Heart left ventricle (tissue), 16 donors: ENCODE data around the gene EBLN2. TPM values are rescaled to one million over a fixed set of nuclear protein-coding genes. Genes with fewer than 3 reads are reported as not detected.

ENCODE experiments used
- ATAC-seq, 4 donors: fragments of 200-7000 bp; cut with Tn5 transposase; one replicate each; pipeline ENCODE4 v1.9.1; 2020 to 2022; ENCODE audit warnings: moderate library complexity in 4 of 4, mild to moderate bottlenecking in 3 of 4, moderate number of reproducible peaks in 1 of 4
- DNase-seq, 5 donors: peaks; one replicate each; pipeline ENCODE4 v3.0.0-alpha.2; 2020
- H3K27ac ChIP-seq, 12 donors: fragments of 200-600 bp; sonication (generic) in 4 of 12; one replicate each; pipeline versions ENCODE4 v1.5.0 to v1.8.0; 2016 to 2022; ENCODE audit warnings: mild to moderate bottlenecking in 2 of 12
- H3K27me3 ChIP-seq, 9 donors: fragments of 200-600 bp; sonication (generic) in 2 of 9; one replicate each; pipeline versions ENCODE4 v1.5.1 to v1.8.0; 2016 to 2022; ENCODE audit warnings: mild to moderate bottlenecking in 3 of 9
- H3K36me3 ChIP-seq, 9 donors: fragments of 200-600 bp; sonication (generic) in 2 of 9; one replicate each; pipeline versions ENCODE4 v1.5.0 to v1.8.0; 2018 to 2022; ENCODE audit warnings: mild to moderate bottlenecking in 2 of 9
- H3K4me1 ChIP-seq, 12 donors: fragments of 200-600 bp; sonication (generic) in 4 of 12; one replicate each; pipeline versions ENCODE4 v1.5.0 to v1.8.0; 2016 to 2022; ENCODE audit warnings: mild to moderate bottlenecking in 3 of 12
- H3K4me3 ChIP-seq, 12 donors: fragments of 200-600 bp; sonication (generic) in 4 of 12; one replicate each; pipeline versions ENCODE4 v1.5.0 to v1.8.0; 2017 to 2022; ENCODE audit warnings: mild to moderate bottlenecking in 9 of 12, moderate library complexity in 4 of 12
- H3K9me3 ChIP-seq, 12 donors: fragments of 200-600 bp; sonication (generic) in 4 of 12; one replicate each; pipeline versions ENCODE4 v1.5.0 to v1.8.0; 2016 to 2022; ENCODE audit warnings: mild to moderate bottlenecking in 1 of 12
- CTCF ChIP-seq, 12 donors: fragments of 200-600 bp; sonication (generic) in 4 of 12; IDR thresholded peaks; one replicate each; pipeline versions ENCODE4 v1.5.0 to v1.8.0; 2018 to 2022; ENCODE audit warnings: antibody characterized with exemption in 12 of 12, mild to moderate bottlenecking in 5 of 12
- POLR2A ChIP-seq, 2 donors: fragments of 450-650 bp; IDR thresholded peaks; one replicate each; pipeline ENCODE4 v1.6.1; 2017; ENCODE audit warnings: antibody characterized with exemption in 2 of 2, mild to moderate bottlenecking in 2 of 2, moderate library complexity in 2 of 2
- WGBS, 4 donors: extraction: QIAGEN DNeasy Blood & Tissue Kit in 2 of 4; methylation state at CpG; one replicate each; pipeline versions ENCODE4 v1.1.5 to v1.1.7; 2013 to 2018; 5-methylcytosine and 5-hydroxymethylcytosine counted together
- intact Hi-C, 10 donors: fragments of 100-400 bp; cut with DNase I; formaldehyde crosslinking; loops; one replicate each; pipeline versions ENCODE4 v1.11.1 to v1.14.2; 2022
- polyA plus RNA-seq, 2 donors: library from polyadenylated mRNA; stranded (reverse); fragments of 200-250 nt; gene quantifications; one replicate each; pipeline ENCODE4 v1.2.3, GENCODE V29; 2013
- total RNA-seq, 9 donors: library from RNA; depleted of rRNA in 2 of 9; stranded (reverse); fragments of >200 nt in 2 of 9; fragmentation: NEBNext Ultra II Directional in 3 of 9; extraction: Animal tissue kit (Norgen Biotek cat#: 25700) in 3 of 9; gene quantifications; one replicate each; pipeline versions ENCODE4 v1.1.0 to v1.2.4, GENCODE V29; 2016 to 2023
- donor health status: ischemic (EF 13 %, LVEDD 7.1; RV severe dilation, severe dysfunction).
- donor health status: healthy with polysubstance abuse.
- donor health status: DM: no; HTN: yes; CAD: no.
- donor health status: DM: no; HTN: no; CAD: no.
- donor health status: ischemic (EF 25% LVEDD 6.9; RV normal size, moderate dysfunction).
- donor health status: ischemic (EF 25% LVEDD 5.7; RV mildly dilated, moderate dysfunction).
- donor health status: healthy.
- donor health status: DM: yes; HTN: yes; CAD: no.
- donor health status: ischemic (EF 35%, LVEDD 5.7; RV mildly dilated, moderate dysfunction).
- donor health status: nonischemic (EF 11% LVEDD 7.7; RV severe dilation, severe dysfunction).
- donor health status: DM: yes; HTN: yes; CAD: no.
- donor health status: PGD.
- donor health status: ischemic (EF 29% LVEDD 5.4; RV normal size, mild dysfunction).
- donor health status: nonischemic (EF 23%, LVEDD 6.1; RV moderate dilation, normal function).

EBLN2 gene
- total and polyA plus RNA-seq, 11 donors, result 0.24 to 2.5 (median 1.1) TPM

DNA sequence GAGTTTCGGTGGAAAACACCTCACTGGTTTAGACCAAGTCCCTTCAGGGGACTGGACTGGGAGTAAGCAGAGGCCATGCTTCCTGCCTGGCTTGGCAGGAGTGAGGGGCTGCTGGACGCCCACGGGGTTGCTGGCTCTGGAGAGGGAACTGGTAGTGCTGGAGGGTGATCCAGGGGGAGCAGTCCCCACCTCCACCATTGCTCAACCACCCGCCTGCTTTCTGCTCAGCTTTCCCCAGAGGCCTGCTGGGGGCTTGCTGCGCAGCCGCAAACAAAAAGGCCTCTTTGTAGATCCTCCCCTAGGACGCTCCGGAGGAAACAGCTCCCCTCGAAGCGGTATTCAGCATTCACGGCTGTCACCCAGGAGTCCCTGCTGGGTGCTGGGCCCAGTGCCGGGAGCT, 33.5 kb downstream of the EBLN2 start:
- DNase-seq (no peak), ATAC-seq (peak in 2 of 4 donors; percentile 25 to 29)
- intact Hi-C loops, result loop anchor here in 1 of 10 donors (10.0 kb wide), 1 partner anchor 1220 kb away; no protein-coding TSS in a partner anchor
- no peaks in the 10 kb centered on the region for H3K36me3 ChIP-seq
- H3K4me1 ChIP-seq, result peaks cover 0 to 15% (median 0%) of the 10 kb centered on the region in 12 donors
- 52 to 68% (median 59%) methylated on average over 8 to 12 of the region's 12 CpGs for whole genome bisulfite sequencing, 4 donors
- no peak for TF ChIP-seq CTCF (IDR thresholded peaks at IDR 0.05)
- TF ChIP-seq POLR2A (IDR thresholded peaks at IDR 0.05), result no peak
- peaks cover 0 to 5% (median 0%) of the 10 kb centered on the region in 12 donors for H3K9me3 ChIP-seq
- no peak overlapping the region for H3K27ac ChIP-seq
- no peak overlapping the region for H3K4me3 ChIP-seq
- no peaks in the 10 kb centered on the region for H3K27me3 ChIP-seq

- no peak for ATAC-seq
- Histone ChIP-seq H3K36me3 (no peaks in the 10 kb centered on the region), H3K27ac (no peak overlapping the region), H3K27me3 (no peaks in the 10 kb centered on the region), H3K4me3 (no peak overlapping the region), H3K4me1 (peaks cover 0 to 15% (median 2%) of the 10 kb centered on the region in 12 donors), H3K9me3 (peaks cover 0 to 5% (median 0%) of the 10 kb centered on the region in 12 donors)
- DNase-seq, result no peak
- 75 to 89% (median 80%) methylated on average over 2 of the region's 2 CpGs for WGBS, 4 donors
- intact Hi-C loops, result loop anchor here in 1 of 10 donors (10.0 kb wide), 1 partner anchor 1221 kb away; no protein-coding TSS in a partner anchor
- TF ChIP-seq CTCF (IDR thresholded peaks at IDR 0.05) (no peak), POLR2A (IDR thresholded peaks at IDR 0.05) (no peak)
Measured at GRCh38 chr3:73096169-73096568, 34.7 kb downstream of the EBLN2 start.

GRCh38 chr3:73098026-73098425, 36.6 kb downstream of the EBLN2 start:
- no peaks in the 10 kb centered on the region for H3K36me3 ChIP-seq
- H3K27ac ChIP-seq, result no peak overlapping the region
- WGBS, 4 donors, result 80 to 100% (median 92%) methylated on average over 1 to 2 of the region's 2 CpGs
- peaks cover 0 to 15% (median 3%) of the 10 kb centered on the region in 12 donors for H3K4me1 ChIP-seq
- DNase-seq (no peak), ATAC-seq (no peak)
- TF ChIP-seq POLR2A (IDR thresholded peaks at IDR 0.05), result no peak
- no peak for TF ChIP-seq CTCF (IDR thresholded peaks at IDR 0.05)
- H3K4me3 ChIP-seq, result no peak overlapping the region
- H3K9me3 ChIP-seq, result peaks cover 0 to 5% (median 0%) of the 10 kb centered on the region in 12 donors
- intact Hi-C loops, result loop anchor here in 1 of 10 donors (10.0 kb wide), 1 partner anchor 1223 kb away; no protein-coding TSS in a partner anchor
- no peaks in the 10 kb centered on the region for H3K27me3 ChIP-seq

GRCh38 chr3:73098873-73099272, 37.4 kb downstream of the EBLN2 start:
- peaks cover 0 to 5% (median 0%) of the 10 kb centered on the region in 12 donors for H3K9me3 ChIP-seq
- TF ChIP-seq CTCF (IDR thresholded peaks at IDR 0.05) (no peak), POLR2A (IDR thresholded peaks at IDR 0.05) (no peak)
- peaks cover 0 to 13% (median 3%) of the 10 kb centered on the region in 12 donors for H3K4me1 ChIP-seq
- H3K36me3 ChIP-seq, result no peaks in the 10 kb centered on the region
- H3K27me3 ChIP-seq, result no peaks in the 10 kb centered on the region
- no peak overlapping the region for H3K27ac ChIP-seq
- intact Hi-C loops, result loop anchor here in 1 of 10 donors (10.0 kb wide), 1 partner anchor 1224 kb away; no protein-coding TSS in a partner anchor
- ATAC-seq (peak in 2 of 4 donors; percentile 33 to 53), DNase-seq (no peak)
- 38 to 57% (median 53%) methylated on average over 1 of the region's 1 CpG for WGBS, 4 donors
- no peak overlapping the region for H3K4me3 ChIP-seq
